Mucosa of descending colon (tissue), 3 donors: ENCODE measurements around the gene CYB561A3. TPM values are rescaled to one million over a fixed set of nuclear protein-coding genes. Genes with fewer than 3 reads are reported as not detected.

Experiments
- ATAC-seq: fragments of 200-7000 bp; cut with Tn5 transposase; one replicate; pipeline ENCODE4 v1.9.1; 2020; ENCODE audit warnings: mild to moderate bottlenecking, moderate library complexity
- DNase-seq, 3 donors: peaks; one replicate each; pipeline ENCODE4 v3.0.0-alpha.2; 2020
- H3K36me3 ChIP-seq: fragments of 200-600 bp; one replicate; pipeline ENCODE4 v1.8.0; 2021; ENCODE audit warnings: low read depth, mild to moderate bottlenecking
- H3K4me1 ChIP-seq: fragments of 200-600 bp; one replicate; pipeline ENCODE4 v1.8.0; 2021; ENCODE audit warnings: low read depth, mild to moderate bottlenecking
- H3K4me3 ChIP-seq: fragments of 200-600 bp; one replicate; pipeline ENCODE4 v1.8.0; 2021; ENCODE audit warnings: mild to moderate bottlenecking
- H3K9me3 ChIP-seq: fragments of 200-600 bp; one replicate; pipeline ENCODE4 v1.8.0; 2021; ENCODE audit warnings: mild to moderate bottlenecking
- CTCF ChIP-seq: fragments of 200-600 bp; IDR thresholded peaks from one replicate; pipeline ENCODE4 v1.8.0; 2022; ENCODE audit warnings: antibody characterized with exemption, mild to moderate bottlenecking
- intact Hi-C, 2 donors: fragments of 100-400 bp; cut with DNase I in 1 of 2; cut with micrococcal nuclease in 1 of 2; formaldehyde crosslinking; loops; one replicate each; pipeline versions ENCODE4 v1.11.0 to v1.11.1; 2022; cut with DNase I, micrococcal nuclease
- long read RNA-seq, 2 donors: library from polyadenylated mRNA; unstranded; transcript quantifications; one replicate each; pipeline ENCODE4 v2.0.0, GENCODE V29; 2019 to 2021
- total RNA-seq, 3 donors: library from RNA; stranded (reverse); fragmentation: NEBNext Ultra II Directional in 2 of 3; extraction: Animal tissue kit (Norgen Biotek cat#: 25700) in 2 of 3; gene quantifications; one replicate each; pipeline versions ENCODE4 v1.2.1 to v1.2.4, GENCODE V29; 2021 to 2023
- donor health status: DM: no; HTN: no; CAD: no; lungs with moderate emphysema.
- donor health status: DM: no; HTN: no; CAD: no.
- donor health status: DM: no; HTN: yes; CAD: no.

The CYB561A3 gene
- total RNA-seq: 10 to 100 TPM; 65.0 to 91.0 (median 66.6) TPM
- long read RNA-seq, donor 1, transcript CYB561A3-201 (7 exons, 3,061 nt): major isoform, 96 of 183 reads
- long read RNA-seq, donor 1, transcript CYB561A3-203 (7 exons, 1,803 nt): minor isoform, 60 of 183 reads
- long read RNA-seq, donor 1, partial matches to known transcripts: 6 of 183 reads
- long read RNA-seq, donor 1, other reads (novel, unspliced or antisense): 20 of 183 reads
- long read RNA-seq, donor 2, transcript CYB561A3-201 (7 exons, 3,061 nt): minor isoform, 19 of 101 reads
- long read RNA-seq, donor 2, transcript CYB561A3-203 (7 exons, 1,803 nt): major isoform, 68 of 101 reads
- long read RNA-seq, donor 2, partial matches to known transcripts: 6 of 101 reads
- long read RNA-seq, donor 2, other reads (novel, unspliced or antisense): 7 of 101 reads

GRCh38 chr11:61361741-61362541 lies at the start of gene CYB561A3, which contains the start of gene TMEM138:
TSS of gene CYB561A3 (minus strand) at chr11:61361882. CDS start at chr11:61356713, 5,169 bp downstream.
TSS of gene TMEM138 (plus strand) at chr11:61362374. CDS start at chr11:61364391, 2,017 bp downstream.
- peaks cover 8% of the 10 kb centered on the region for H3K36me3 ChIP-seq
- intact Hi-C loops: no loop called here
- TF ChIP-seq CTCF: no peak
- DNase-seq: peak; percentile 93 to 96 (median 94)
- peak within 1 kb of the TSS; percentile 52 for H3K4me3 ChIP-seq
- H3K4me1 ChIP-seq: peaks cover 36% of the 10 kb centered on the region
- H3K9me3 ChIP-seq: no peaks in the 10 kb centered on the region
- ATAC-seq: peak; percentile 90

- intact Hi-C loops: no loop called here
- H3K4me3 ChIP-seq: no peak overlapping the region
- no peak for DNase-seq
- ATAC-seq: no peak
- no peaks in the 10 kb centered on the region for H3K4me1 ChIP-seq
- no peaks in the 10 kb centered on the region for H3K9me3 ChIP-seq
- peaks cover 17% of the 10 kb centered on the region for H3K36me3 ChIP-seq
- TF ChIP-seq CTCF: no peak
Measured at GRCh38 chr11:61406991-61407728, 45.5 kb upstream of the CYB561A3 start.

- Histone ChIP-seq H3K4me1 (no peaks in the 10 kb centered on the region), H3K4me3 (no peak overlapping the region), H3K36me3 (peaks cover 15% of the 10 kb centered on the region), H3K9me3 (no peaks in the 10 kb centered on the region)
- intact Hi-C loops: no loop called here
- no peak for ATAC-seq
- no peak for TF ChIP-seq CTCF
- DNase-seq: no peak
Measured at GRCh38 chr11:61406067-61406466, 44.4 kb upstream of the CYB561A3 start.

GRCh38 chr11:61404641-61405040 lies 43.0 kb upstream of the CYB561A3 start:
- intact Hi-C loops: no loop called here
- Histone ChIP-seq H3K4me3 (no peak overlapping the region), H3K36me3 (peaks cover 6% of the 10 kb centered on the region), H3K9me3 (no peaks in the 10 kb centered on the region), H3K4me1 (no peaks in the 10 kb centered on the region)
- TF ChIP-seq CTCF: no peak
- DNase-seq: no peak
- ATAC-seq: no peak

GRCh38 chr11:61404103-61404502 lies 42.4 kb upstream of the CYB561A3 start:
- ATAC-seq (no peak), DNase-seq (no peak)
- no peak overlapping the region for H3K4me3 ChIP-seq
- H3K4me1 ChIP-seq: no peaks in the 10 kb centered on the region
- H3K36me3 ChIP-seq: peaks cover 6% of the 10 kb centered on the region
- intact Hi-C loops: no loop called here
- no peak for TF ChIP-seq CTCF
- no peaks in the 10 kb centered on the region for H3K9me3 ChIP-seq
